Uterus (tissue), 4 donors: Measurements from ENCODE around the gene BRSK2. TPM values are rescaled to one million over a fixed set of nuclear protein-coding genes. Genes with fewer than 3 reads are reported as not detected.

Source experiments
- DNase-seq, 2 donors: peaks; one replicate each; pipeline ENCODE4 v3.0.0-alpha.2; 2019 to 2020
- H3K27ac ChIP-seq, 2 donors: fragments of 200-600 bp; sonication (generic); 1 replicate in 1 of 2; 2 replicates in 1 of 2; pipeline ENCODE4 v1.5.1; 2016 to 2018
- H3K27me3 ChIP-seq, 2 donors: fragments of 200-600 bp; sonication (generic); one replicate each; pipeline ENCODE4 v1.5.1; 2018 to 2019; ENCODE audit warnings: control low read depth in 1 of 2
- H3K36me3 ChIP-seq, 2 donors: fragments of 200-600 bp; sonication (generic); one replicate each; pipeline ENCODE4 v1.5.1; 2019; ENCODE audit warnings: control low read depth in 1 of 2
- H3K4me1 ChIP-seq, 2 donors: fragments of 200-600 bp; sonication (generic); one replicate each; pipeline ENCODE4 v1.5.1; 2018 to 2019; ENCODE audit warnings: control low read depth in 1 of 2
- H3K4me3 ChIP-seq, 2 donors: fragments of 200-600 bp; sonication (generic); 1 replicate in 1 of 2; 2 replicates in 1 of 2; pipeline ENCODE4 v1.5.1; 2018 to 2019; ENCODE audit warnings: mild to moderate bottlenecking in 1 of 2
- H3K9me3 ChIP-seq, 2 donors: fragments of 200-600 bp; sonication (generic); one replicate each; pipeline ENCODE4 v1.5.1; 2019; ENCODE audit warnings: control low read depth in 1 of 2
- POLR2A ChIP-seq, 2 donors: fragments of 450-650 bp; IDR thresholded peaks; one replicate each; pipeline ENCODE4 v1.6.1; 2016; ENCODE audit warnings: antibody characterized with exemption in 2 of 2, mild to moderate bottlenecking in 1 of 2, moderate library complexity in 1 of 2
- intact Hi-C: fragments of 100-400 bp; cut with DNase I; formaldehyde crosslinking; loops from one replicate; pipeline ENCODE4 v1.15.1; 2023; ENCODE audit warnings: low total_unique reads
- total RNA-seq, 4 donors: library from RNA; depleted of rRNA in 3 of 4; stranded (reverse); fragments of >200 nt in 3 of 4; gene quantifications; one replicate each; pipeline versions ENCODE4 v1.1.0 to v1.2.4, GENCODE V29; 2014 to 2023
- TF ChIP-seq, protein P1 (sequence below), 4 experiments: fragments of 200-600 bp in 2 of 4; fragments of 450-650 bp in 2 of 4; sonication (generic) in 2 of 4; IDR thresholded peaks; one replicate each; pipeline ENCODE4 v1.5.1; 2016 to 2019; ENCODE audit warnings: antibody characterized with exemption in 4 of 4, mild to moderate bottlenecking in 2 of 4, moderate library complexity in 1 of 4
- donor health status: DM: yes; HTN: yes; CAD: no.

Gene BRSK2
- total RNA-seq, 4 donors from 2014 or later: 1.5 to 2.2 TPM; not detected in 2

DNA sequence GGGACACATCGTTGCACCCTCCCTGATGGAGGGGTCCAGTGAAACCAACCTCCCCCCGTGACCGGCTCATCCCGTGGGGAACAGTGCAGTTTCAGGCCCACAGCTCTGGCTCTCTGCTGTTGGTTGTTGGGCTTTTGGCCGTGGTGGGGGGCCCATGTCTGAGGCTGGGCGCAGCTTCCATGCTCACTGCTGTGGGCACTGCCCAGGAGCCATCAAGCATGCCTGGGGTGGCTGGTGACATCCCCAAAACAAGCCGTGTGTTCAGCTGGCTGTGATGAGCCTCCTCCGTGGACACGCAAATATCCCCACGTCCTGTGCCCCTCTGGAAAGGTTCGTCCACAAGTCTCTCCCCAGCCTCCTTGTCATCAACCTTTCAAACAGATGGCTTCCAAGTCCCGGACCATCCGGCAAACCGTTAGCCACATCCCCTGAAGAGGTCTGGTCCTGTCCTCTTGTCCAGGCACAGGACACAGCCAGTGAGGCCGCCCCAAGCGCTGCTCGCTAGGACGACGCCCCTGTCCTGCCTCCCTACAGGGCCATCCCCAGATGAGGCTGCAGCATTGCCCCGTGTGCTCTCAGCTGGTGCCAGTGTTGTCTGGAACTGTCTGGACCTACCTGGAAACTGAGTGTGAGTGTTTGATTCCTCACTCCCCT, 29.4 kb upstream of the BRSK2 start:
- intact Hi-C loops: no loop called here
- TF ChIP-seq, protein P1, sequence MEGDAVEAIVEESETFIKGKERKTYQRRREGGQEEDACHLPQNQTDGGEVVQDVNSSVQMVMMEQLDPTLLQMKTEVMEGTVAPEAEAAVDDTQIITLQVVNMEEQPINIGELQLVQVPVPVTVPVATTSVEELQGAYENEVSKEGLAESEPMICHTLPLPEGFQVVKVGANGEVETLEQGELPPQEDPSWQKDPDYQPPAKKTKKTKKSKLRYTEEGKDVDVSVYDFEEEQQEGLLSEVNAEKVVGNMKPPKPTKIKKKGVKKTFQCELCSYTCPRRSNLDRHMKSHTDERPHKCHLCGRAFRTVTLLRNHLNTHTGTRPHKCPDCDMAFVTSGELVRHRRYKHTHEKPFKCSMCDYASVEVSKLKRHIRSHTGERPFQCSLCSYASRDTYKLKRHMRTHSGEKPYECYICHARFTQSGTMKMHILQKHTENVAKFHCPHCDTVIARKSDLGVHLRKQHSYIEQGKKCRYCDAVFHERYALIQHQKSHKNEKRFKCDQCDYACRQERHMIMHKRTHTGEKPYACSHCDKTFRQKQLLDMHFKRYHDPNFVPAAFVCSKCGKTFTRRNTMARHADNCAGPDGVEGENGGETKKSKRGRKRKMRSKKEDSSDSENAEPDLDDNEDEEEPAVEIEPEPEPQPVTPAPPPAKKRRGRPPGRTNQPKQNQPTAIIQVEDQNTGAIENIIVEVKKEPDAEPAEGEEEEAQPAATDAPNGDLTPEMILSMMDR (IDR thresholded peaks at IDR 0.05): no peak
- no peak for TF ChIP-seq POLR2A (IDR thresholded peaks at IDR 0.05)
- Histone ChIP-seq H3K27ac (no peak overlapping the region), H3K9me3 (no peaks in the 10 kb centered on the region), H3K4me1 (no peaks in the 10 kb centered on the region), H3K36me3 (no peaks in the 10 kb centered on the region), H3K27me3 (no peaks in the 10 kb centered on the region), H3K4me3 (no peak overlapping the region)
- DNase-seq: no peak

DNA sequence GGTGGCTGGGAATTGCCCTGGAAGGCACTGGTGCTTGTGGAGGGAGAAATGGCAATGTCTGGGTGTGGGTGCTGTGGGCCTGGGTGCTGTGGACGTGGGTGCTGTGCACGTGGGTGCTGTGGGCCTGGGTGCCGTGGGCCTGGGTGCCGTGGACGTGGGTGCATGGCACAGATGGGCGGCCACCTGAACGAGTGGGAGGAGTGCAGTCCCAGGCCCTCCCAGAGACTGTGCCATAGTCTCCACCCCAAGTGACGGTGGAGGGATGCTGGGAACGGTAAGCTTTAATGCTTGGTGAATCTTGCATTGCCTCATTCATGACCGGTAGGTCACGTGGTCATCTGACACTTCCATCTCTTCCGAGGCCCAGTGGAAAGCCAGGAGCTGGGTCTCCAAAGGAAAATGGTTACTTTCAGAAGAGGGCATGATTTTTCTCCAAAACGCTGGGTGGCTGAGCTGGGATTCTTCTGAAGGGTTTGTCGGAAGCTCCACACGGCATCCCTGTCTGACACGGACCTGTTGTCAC, 28.8 kb upstream of the BRSK2 start:
- H3K36me3 ChIP-seq: no peaks in the 10 kb centered on the region
- H3K4me1 ChIP-seq: no peaks in the 10 kb centered on the region
- TF ChIP-seq, protein P1 (IDR thresholded peaks at IDR 0.05): no peak
- no peaks in the 10 kb centered on the region for H3K9me3 ChIP-seq
- no peak overlapping the region for H3K27ac ChIP-seq
- H3K4me3 ChIP-seq: no peak overlapping the region
- no peaks in the 10 kb centered on the region for H3K27me3 ChIP-seq
- no peak for DNase-seq
- intact Hi-C loops: no loop called here

DNA sequence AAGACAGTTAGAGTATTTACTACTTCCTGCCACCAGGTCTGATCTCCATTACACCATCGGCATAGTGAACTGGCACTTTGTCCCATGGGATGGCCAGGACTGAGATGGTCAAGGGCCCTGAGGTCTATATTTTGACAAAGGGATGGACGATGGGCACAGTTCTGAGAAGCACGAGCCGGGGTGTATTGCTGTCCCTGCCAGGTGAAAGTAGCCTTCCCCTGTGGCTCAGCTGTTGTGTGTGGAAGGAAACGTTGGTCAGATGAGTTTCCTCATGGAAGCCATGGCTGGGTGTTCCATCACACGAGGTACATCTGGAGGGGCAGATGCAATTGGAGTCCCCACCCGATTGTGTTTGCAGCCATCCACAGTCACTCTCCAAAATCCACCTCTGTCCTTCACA, 27.9 kb upstream of the BRSK2 start:
- DNase-seq: no peak
- intact Hi-C loops: no loop called here
- TF ChIP-seq, protein P1 (IDR thresholded peaks at IDR 0.05): no peak
- TF ChIP-seq POLR2A (IDR thresholded peaks at IDR 0.05): no peak
- Histone ChIP-seq H3K27me3 (no peaks in the 10 kb centered on the region), H3K36me3 (no peaks in the 10 kb centered on the region), H3K4me1 (no peaks in the 10 kb centered on the region), H3K27ac (no peak overlapping the region), H3K9me3 (no peaks in the 10 kb centered on the region), H3K4me3 (no peak overlapping the region)

DNA sequence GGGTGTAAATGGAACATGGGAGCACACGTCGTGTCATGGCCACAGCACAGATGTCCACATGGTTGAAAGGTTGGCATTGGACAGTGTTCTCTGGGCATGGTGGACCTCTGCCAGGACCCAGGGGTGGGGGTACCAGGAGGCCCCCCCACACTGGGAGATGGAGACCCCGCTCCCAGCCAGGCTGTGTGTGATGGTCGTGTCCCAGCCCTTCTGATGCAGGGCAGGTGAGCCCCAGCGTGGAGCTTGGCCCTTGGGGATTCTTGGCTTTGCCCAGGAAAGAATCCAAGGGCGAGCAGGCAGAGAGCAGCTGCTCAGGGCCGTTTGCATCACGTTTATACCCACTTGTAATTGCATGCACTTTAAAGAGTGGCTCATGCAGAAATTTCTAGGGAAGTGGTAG, 22.0 kb upstream of the BRSK2 start:
- no peak for DNase-seq
- no peak overlapping the region for H3K4me3 ChIP-seq
- intact Hi-C loops: no loop called here
- no peaks in the 10 kb centered on the region for H3K9me3 ChIP-seq
- no peaks in the 10 kb centered on the region for H3K36me3 ChIP-seq
- H3K4me1 ChIP-seq: no peaks in the 10 kb centered on the region
- H3K27ac ChIP-seq: no peak overlapping the region
- no peaks in the 10 kb centered on the region for H3K27me3 ChIP-seq
- TF ChIP-seq, protein P1 (IDR thresholded peaks at IDR 0.05): no peak
- TF ChIP-seq POLR2A (IDR thresholded peaks at IDR 0.05): no peak

DNA sequence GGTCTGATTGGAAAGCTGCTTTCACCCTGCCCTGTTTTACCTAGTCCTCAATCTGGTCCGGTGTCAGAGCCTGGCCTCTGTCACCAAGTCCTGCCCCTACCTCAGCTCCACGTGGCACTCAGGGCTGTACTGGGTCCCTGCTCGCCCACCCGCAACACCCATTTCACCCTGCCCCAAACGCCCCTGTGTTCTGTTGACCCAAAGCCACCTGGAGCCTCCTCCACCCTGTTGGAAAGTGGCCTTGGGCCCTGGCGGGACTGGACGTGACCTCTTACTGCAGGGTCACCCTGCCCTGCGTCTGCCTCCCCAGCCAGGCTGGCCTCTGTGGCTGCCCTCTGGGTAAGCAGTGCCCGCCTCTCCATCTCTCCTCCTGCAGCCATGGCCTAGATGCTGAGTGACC, 21.5 kb upstream of the BRSK2 start:
- H3K4me1 ChIP-seq: no peaks in the 10 kb centered on the region
- no peaks in the 10 kb centered on the region for H3K36me3 ChIP-seq
- DNase-seq: no peak
- intact Hi-C loops: no loop called here
- H3K27me3 ChIP-seq: no peaks in the 10 kb centered on the region
- no peak overlapping the region for H3K4me3 ChIP-seq
- no peaks in the 10 kb centered on the region for H3K9me3 ChIP-seq
- TF ChIP-seq, protein P1 (IDR thresholded peaks at IDR 0.05): no peak
- TF ChIP-seq POLR2A (IDR thresholded peaks at IDR 0.05): no peak
- no peak overlapping the region for H3K27ac ChIP-seq
